ENCODE data around the gene CLBA1. TPM values are rescaled to one million over a fixed set of nuclear protein-coding genes. Genes with fewer than 3 reads are reported as not detected.

The CLBA1 gene
- total RNA-seq, 1 donor from 2014 or later, result 10.5 TPM

DNA sequence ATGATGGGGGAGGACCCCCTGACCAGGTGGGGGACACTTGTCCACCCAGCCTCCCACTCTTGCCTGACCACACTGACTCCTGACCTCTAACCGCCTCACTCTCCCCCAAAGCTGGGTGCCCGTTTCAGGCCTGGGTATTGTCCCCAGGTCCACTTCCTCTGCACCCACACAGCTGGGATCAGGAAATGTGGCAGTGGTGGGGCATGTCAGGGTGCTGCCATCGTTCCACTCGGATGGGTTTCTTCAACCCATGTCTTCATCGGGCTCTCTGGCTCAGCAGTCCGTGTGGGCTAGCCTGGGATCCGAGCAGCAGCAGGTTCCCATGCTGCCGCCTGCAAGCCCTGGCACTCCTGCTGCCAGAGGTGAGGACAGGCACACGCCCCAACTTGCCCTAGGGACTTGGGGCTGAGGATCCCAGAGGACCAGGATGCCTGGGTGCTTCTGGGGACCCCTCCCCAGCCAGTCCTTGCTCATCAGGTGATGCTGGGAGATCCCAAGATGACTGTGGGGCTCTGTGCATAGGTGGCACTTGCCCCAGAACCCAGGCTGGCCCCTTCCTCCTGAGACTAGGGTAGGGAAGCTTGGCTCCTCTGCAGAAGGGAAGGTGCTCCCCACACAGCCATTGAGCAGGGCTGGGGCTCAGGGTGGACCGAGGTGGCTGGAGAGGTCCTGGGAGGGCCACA lies 2.9 kb upstream of the CLBA1 start:
- ATAC-seq (no peak), DNase-seq (peak; percentile 41)
- intact Hi-C loops (cut with DNase I), result no loop called here
- Histone ChIP-seq H3K27me3 (ENCODE audit: low read depth) (peaks cover 3% of the 10 kb centered on the region), H3K36me3 (no peaks in the 10 kb centered on the region), H3K4me1 (peaks cover 29% of the 10 kb centered on the region), H3K4me3 (no peak overlapping the region), H3K27ac (no peak overlapping the region), H3K9me3 (no peaks in the 10 kb centered on the region)
- TF ChIP-seq, protein P1, sequence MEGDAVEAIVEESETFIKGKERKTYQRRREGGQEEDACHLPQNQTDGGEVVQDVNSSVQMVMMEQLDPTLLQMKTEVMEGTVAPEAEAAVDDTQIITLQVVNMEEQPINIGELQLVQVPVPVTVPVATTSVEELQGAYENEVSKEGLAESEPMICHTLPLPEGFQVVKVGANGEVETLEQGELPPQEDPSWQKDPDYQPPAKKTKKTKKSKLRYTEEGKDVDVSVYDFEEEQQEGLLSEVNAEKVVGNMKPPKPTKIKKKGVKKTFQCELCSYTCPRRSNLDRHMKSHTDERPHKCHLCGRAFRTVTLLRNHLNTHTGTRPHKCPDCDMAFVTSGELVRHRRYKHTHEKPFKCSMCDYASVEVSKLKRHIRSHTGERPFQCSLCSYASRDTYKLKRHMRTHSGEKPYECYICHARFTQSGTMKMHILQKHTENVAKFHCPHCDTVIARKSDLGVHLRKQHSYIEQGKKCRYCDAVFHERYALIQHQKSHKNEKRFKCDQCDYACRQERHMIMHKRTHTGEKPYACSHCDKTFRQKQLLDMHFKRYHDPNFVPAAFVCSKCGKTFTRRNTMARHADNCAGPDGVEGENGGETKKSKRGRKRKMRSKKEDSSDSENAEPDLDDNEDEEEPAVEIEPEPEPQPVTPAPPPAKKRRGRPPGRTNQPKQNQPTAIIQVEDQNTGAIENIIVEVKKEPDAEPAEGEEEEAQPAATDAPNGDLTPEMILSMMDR (IDR thresholded peaks at IDR 0.05), result no peak

DNA sequence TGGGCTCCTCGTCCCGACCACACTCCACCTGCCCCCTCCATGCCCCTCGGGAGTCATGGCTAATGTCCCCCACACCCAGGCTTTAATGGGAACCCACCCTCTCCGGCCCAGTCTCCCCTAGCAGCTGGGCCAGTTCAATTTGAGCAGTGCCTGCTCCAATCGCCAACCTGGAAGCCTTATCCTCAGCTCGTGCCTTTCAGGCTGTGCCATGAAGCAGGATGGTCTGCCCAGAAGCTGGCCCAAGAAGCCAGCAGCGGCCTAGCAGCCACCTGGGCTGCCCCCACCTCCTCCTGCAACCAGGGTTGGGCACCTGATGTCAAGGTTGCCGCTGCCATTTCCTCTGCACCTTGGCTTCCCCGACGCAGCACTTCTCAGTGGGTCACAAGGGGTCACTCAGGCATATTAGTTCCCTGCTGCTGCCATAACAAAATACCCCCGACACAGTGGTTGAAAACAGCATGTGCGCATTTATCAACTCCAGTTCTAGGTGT lies 2.3 kb upstream of the CLBA1 start:
- ATAC-seq, result no peak
- Histone ChIP-seq H3K4me1 (peaks cover 26% of the 10 kb centered on the region), H3K9me3 (no peaks in the 10 kb centered on the region), H3K27ac (no peak overlapping the region), H3K36me3 (no peaks in the 10 kb centered on the region), H3K27me3 (ENCODE audit: low read depth) (no peaks in the 10 kb centered on the region), H3K4me3 (no peak overlapping the region)
- TF ChIP-seq, protein P1 (IDR thresholded peaks at IDR 0.05), result no peak
- peak; percentile 27 for DNase-seq
- intact Hi-C loops (cut with DNase I), result no loop called here

DNA sequence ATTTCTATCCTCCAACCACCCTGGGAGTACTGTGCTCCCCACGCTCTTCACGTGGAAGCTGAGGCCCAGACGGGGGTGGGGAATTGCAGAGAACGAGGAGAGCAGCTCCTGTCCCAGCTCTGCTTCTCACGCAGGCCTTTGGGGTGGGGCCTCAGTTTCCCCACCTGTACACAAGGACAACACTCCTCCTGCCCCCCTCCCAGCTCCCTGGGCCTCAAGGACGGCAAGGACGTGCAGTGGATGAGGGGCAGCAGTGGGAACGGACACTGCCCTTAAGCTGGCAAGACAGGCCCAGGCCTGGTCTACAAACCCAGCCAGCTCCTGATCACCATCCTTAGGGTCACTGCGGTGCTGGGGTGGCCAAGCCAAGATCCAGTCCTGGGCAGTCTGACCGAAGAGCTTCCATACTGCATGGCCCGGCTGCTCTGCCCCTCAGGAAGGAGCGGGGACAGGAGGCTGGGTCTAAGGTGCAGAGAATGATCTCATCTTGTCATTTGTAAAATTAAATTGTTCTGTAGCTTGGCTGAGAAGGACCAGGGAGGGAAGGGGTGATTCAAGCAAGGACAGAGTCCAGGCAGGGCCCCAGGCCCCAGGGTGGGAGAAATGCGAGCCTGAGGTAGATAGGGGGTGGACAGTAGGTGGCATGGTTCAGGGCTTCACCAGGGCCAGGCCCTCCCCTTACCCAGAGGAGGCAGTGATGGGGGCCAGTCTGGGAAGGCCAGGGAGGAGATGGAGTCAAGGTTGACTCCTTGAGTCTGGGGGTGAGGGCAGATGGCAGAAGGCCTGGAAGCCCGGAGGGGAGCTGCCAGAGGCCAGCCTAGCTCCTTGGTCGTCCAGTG lies 1.3 kb upstream of the CLBA1 start:
- peaks cover 20% of the 10 kb centered on the region for H3K4me1 ChIP-seq
- peak overlapping the region; percentile 86 for H3K27ac ChIP-seq
- no peaks in the 10 kb centered on the region for H3K36me3 ChIP-seq
- TF ChIP-seq, protein P1 (IDR thresholded peaks at IDR 0.05), result no peak
- intact Hi-C loops (cut with DNase I), result no loop called here
- no peaks in the 10 kb centered on the region for H3K9me3 ChIP-seq
- H3K27me3 ChIP-seq (ENCODE audit: low read depth), result no peaks in the 10 kb centered on the region
- H3K4me3 ChIP-seq, result no peak overlapping the region
- DNase-seq (peak; percentile 42), ATAC-seq (no peak)

DNA sequence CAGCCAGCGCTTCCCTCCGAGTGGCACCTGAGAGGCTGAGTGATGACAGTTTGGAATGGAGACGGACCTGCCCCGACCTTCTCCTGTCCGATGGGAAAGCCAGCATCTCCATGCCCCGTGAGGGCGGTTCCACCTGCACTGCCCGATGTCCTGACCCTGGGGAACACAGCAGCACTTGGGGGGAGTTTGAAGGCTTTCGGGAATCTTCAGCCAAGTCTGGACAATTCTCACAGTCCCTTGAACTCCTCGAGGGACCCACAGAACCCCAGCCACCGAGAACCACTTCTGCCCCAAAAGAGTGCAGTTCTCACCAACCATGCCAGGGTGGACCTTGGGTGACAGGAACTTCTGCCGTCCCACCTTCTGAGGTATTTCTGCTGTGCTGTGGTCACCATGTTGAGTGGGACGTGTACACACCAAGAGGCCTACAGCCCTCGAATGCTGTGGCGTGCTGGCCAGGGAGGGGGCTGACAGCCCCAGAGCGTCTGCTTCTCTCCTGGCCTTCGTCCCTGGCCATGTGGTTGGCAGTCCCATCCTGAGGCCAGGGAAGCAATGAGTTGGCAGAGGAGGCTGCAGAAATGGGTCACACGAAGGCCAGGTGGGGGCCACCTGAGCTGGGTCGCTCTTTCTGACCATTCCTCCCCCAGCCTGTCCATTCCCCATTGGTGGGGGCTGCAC lies 1.0 kb downstream of the CLBA1 start:
- TF ChIP-seq, protein P1 (IDR thresholded peaks at IDR 0.05), result no peak
- no peaks in the 10 kb centered on the region for H3K27me3 ChIP-seq (ENCODE audit: low read depth)
- H3K4me3 ChIP-seq, result peak overlapping the region; percentile 88
- peak overlapping the region; percentile 86 for H3K27ac ChIP-seq
- ATAC-seq, result no peak
- intact Hi-C loops (cut with DNase I), result no loop called here
- no peaks in the 10 kb centered on the region for H3K9me3 ChIP-seq
- peak; percentile 27 for DNase-seq
- peaks cover 14% of the 10 kb centered on the region for H3K4me1 ChIP-seq
- peaks cover 4% of the 10 kb centered on the region for H3K36me3 ChIP-seq

DNA sequence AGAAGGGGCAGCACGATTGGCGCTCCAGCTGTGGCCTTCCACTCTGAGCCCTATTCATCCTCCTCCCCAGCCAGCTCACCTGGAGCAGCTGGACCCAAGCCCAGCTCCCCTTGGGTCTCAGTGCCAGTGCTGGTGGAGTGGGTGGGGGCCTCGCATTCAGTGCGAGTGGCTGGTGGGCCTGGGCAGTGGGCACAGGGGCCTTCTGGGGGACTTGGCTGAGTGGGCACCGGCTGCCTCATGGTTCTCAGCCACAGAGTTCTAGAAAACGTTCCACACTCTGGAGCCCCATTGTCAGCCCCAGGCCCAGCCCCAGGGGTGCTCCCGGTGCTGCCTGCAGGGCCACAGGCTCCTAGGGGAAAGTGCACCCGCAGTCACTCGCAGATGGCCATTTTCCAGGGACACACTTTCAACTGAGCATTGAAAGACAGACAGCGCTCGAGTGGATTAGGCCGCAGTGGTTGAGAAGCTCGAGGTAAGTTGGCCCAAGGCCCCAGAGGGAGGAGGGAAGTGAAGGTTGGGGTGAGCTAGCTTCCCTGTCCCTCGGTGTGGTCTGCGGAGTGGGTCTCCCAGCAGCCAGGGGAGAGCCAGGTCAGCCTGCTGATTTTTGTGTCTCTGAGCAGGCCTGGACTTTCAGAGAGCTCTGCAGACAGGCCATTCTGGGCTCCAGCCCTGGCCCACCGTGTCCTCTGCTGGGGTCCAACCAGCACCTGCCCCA lies 3.8 kb downstream of the CLBA1 start:
- Histone ChIP-seq H3K27ac (no peak overlapping the region), H3K27me3 (ENCODE audit: low read depth) (no peaks in the 10 kb centered on the region), H3K4me3 (no peak overlapping the region), H3K36me3 (peaks cover 20% of the 10 kb centered on the region), H3K4me1 (peaks cover 14% of the 10 kb centered on the region), H3K9me3 (no peaks in the 10 kb centered on the region)
- ATAC-seq, result no peak
- no peak for DNase-seq
- intact Hi-C loops (cut with DNase I), result no loop called here
- TF ChIP-seq, protein P1 (IDR thresholded peaks at IDR 0.05), result no peak
